ENCODE results near the gene COPS4. TPM values are rescaled to one million over a fixed set of nuclear protein-coding genes. Genes with fewer than 3 reads are reported as not detected.
"Not testable (repeated sequence)": the region's sequence is repeated elsewhere in the genome, so short reads cannot be mapped to it uniquely, and the experiment has no call there.

COPS4 gene
- total RNA-seq, 1 donor from 2014 or later, result 92.4 TPM

DNA sequence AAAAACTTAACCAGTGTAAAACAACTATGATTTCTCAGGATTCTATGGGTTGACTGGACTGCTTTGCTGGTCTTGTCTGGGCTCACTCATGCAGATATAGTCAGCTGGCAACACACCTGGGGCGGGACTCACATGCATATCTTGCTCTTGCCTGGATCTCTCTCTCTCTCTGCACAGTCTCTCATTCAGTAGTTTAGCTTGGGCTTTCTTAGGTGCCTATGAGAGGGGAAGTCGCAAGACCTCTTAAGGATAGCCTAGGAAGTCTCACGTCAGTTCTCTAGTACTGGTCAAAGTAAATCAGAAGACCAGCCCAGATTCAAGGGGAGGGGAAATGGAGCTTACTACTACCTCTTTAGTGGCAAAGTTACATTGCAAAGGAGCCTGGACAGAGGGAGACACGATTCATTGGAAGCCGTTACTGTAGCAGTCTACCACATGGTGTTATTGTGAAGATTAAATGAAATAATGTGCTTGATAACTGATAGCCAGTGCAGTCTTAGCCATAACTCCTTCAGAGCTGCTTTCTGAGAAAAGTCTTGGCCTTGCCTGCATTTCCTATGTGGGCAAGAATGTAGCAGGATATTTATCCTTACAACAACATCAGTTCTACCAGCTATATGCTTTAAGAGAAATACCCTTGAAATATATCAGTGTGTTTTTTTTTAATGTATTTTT, 2.1 kb downstream of the COPS4 start:
- Histone ChIP-seq H3K4me3 (no peak overlapping the region), H3K4me1 (no peaks in the 10 kb centered on the region), H3K9ac (no peak overlapping the region), H3K9me3 (ENCODE audit: low read depth) (no peaks in the 10 kb centered on the region), H3K27ac (no peak overlapping the region), H3K79me2 (ENCODE audit: low read depth) (peaks cover 71% of the 10 kb centered on the region), H3K4me2 (no peak overlapping the region), H3K36me3 (no peaks in the 10 kb centered on the region), H4K20me1 (ENCODE audit: low read depth) (peaks cover 7% of the 10 kb centered on the region), H3F3A (ENCODE audit: low read depth) (peaks cover 10% of the 10 kb centered on the region), H2AFZ (replicated peaks) (no peak overlapping the region), H3K27me3 (no peaks in the 10 kb centered on the region)
- TF ChIP-seq EZH2 (IDR thresholded peaks at IDR 0.05) (no peak), EZH2phosphoT487 (IDR thresholded peaks at IDR 0.05) (no peak)
- TF ChIP-seq, protein P1, sequence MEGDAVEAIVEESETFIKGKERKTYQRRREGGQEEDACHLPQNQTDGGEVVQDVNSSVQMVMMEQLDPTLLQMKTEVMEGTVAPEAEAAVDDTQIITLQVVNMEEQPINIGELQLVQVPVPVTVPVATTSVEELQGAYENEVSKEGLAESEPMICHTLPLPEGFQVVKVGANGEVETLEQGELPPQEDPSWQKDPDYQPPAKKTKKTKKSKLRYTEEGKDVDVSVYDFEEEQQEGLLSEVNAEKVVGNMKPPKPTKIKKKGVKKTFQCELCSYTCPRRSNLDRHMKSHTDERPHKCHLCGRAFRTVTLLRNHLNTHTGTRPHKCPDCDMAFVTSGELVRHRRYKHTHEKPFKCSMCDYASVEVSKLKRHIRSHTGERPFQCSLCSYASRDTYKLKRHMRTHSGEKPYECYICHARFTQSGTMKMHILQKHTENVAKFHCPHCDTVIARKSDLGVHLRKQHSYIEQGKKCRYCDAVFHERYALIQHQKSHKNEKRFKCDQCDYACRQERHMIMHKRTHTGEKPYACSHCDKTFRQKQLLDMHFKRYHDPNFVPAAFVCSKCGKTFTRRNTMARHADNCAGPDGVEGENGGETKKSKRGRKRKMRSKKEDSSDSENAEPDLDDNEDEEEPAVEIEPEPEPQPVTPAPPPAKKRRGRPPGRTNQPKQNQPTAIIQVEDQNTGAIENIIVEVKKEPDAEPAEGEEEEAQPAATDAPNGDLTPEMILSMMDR (IDR thresholded peaks at IDR 0.05), result no peak
- no peak for DNase-seq (ENCODE audit: low spot score)
- Mint-ChIP-seq H3K36me3 (peaks cover 3% of the 10 kb centered on the region), H3K4me1 (peaks cover 16% of the 10 kb centered on the region), H3K9me3 (no peaks in the 10 kb centered on the region), H3K4me3 (peak overlapping the region; percentile 41), H3K27me3 (ENCODE audit: insufficient read depth, low read depth) (peaks cover 2% of the 10 kb centered on the region), H3K27ac (no peak overlapping the region)

DNA sequence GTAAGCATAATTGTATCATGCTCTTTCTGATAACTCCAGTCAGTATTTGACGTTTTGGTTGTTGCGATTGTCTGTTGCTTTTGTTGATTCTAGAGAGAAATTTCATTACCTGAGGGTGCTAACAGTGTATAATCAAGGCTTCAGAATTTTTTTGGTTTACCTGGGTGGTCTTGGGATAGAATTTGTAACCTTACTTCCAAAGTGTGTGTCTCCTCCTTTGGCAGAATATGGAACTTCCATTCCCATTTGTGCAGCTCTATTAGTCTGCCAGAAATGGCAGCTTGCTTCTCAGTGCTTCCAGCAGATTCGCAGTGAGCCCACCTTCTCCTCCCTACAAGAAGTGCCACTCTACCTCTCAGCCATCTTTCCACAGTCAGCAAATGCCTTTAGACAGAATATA, 5.3 kb downstream of the COPS4 start:
- Histone ChIP-seq H3K4me3 (no peak overlapping the region), H3K4me2 (no peak overlapping the region), H3K9me3 (ENCODE audit: low read depth) (no peaks in the 10 kb centered on the region), H3K9ac (peak overlapping the region; percentile 1), H3K36me3 (no peaks in the 10 kb centered on the region), H3K79me2 (ENCODE audit: low read depth) (peaks cover 86% of the 10 kb centered on the region), H4K20me1 (ENCODE audit: low read depth) (peaks cover 7% of the 10 kb centered on the region), H3F3A (ENCODE audit: low read depth) (no peaks in the 10 kb centered on the region), H3K27me3 (no peaks in the 10 kb centered on the region), H2AFZ (replicated peaks) (no peak overlapping the region), H3K27ac (no peak overlapping the region), H3K4me1 (no peaks in the 10 kb centered on the region)
- Mint-ChIP-seq H3K27me3 (ENCODE audit: insufficient read depth, low read depth) (no peaks in the 10 kb centered on the region), H3K4me3 (no peak overlapping the region), H3K27ac (peak overlapping the region; percentile 55), H3K36me3 (peaks cover 3% of the 10 kb centered on the region), H3K4me1 (peaks cover 14% of the 10 kb centered on the region), H3K9me3 (no peaks in the 10 kb centered on the region)
- DNase-seq (ENCODE audit: low spot score), result peak; percentile 7
- TF ChIP-seq EZH2phosphoT487 (IDR thresholded peaks at IDR 0.05) (no peak), EZH2 (IDR thresholded peaks at IDR 0.05) (no peak)
- TF ChIP-seq, protein P1 (IDR thresholded peaks at IDR 0.05), result no peak

DNA sequence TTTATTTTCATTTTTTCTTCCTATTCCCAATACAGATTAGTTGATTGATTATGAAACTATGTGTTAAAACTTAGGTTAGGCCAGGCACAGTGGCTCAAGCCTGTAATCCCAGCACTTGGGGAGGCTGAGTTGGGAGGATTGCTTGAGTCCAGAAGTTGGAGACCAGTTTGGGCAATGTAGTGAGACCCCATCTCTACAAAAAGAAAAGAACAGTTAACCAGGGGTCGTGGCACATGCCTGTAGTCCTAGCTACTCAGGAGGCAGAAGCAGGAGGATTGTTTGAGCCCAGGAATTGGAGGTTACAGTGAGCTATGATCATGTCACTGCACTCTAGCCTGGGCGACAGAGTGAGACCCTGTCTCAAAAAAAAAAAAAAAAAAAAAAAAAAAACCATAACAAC, 8.2 kb downstream of the COPS4 start:
- H3F3A ChIP-seq (ENCODE audit: low read depth); H3K36me3 Mint-ChIP-seq; H3K4me1 Mint-ChIP-seq; H4K20me1 ChIP-seq (ENCODE audit: low read depth); H3K4me3 ChIP-seq; H3K27ac ChIP-seq; H3K9me3 ChIP-seq (ENCODE audit: low read depth); H3K27me3 ChIP-seq; H3K27me3 Mint-ChIP-seq (ENCODE audit: insufficient read depth, low read depth); H3K9me3 Mint-ChIP-seq; DNase-seq (ENCODE audit: low spot score); H2AFZ ChIP-seq (replicated peaks); H3K27ac Mint-ChIP-seq; H3K36me3 ChIP-seq; H3K4me3 Mint-ChIP-seq; H3K4me1 ChIP-seq; H3K4me2 ChIP-seq; H3K9ac ChIP-seq: not testable (repeated sequence)
- H3K79me2 ChIP-seq (ENCODE audit: low read depth), result peaks cover 58% of the 10 kb centered on the region

DNA sequence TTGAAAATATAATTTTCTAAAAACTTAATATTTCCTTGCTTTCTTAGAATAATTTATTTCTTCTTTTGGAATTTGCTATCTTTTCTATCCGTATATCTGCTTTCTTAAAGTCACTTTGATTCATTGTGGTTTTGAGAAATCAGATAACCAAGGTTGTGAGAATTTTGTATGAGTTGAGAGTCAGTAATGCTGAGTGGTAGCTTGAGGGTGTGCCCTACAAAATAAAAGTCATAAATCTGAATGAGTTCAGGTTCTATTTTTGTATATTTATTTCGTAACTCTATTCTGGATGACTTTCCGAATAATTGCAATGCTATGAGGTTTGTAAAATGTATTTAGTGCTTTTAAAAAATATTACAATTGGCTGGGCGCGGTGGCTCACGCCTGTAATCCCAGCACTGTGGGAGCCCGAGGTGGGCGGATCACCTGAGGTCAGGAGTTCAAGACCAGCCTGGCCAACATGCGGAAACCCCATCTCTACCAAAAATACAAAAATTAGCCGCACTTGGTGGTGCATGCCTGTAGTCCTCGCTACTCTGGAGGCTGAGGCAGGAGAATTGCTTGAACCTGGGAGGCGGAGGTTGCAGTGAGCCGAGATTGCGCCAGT, 8.9 kb downstream of the COPS4 start:
- Mint-ChIP-seq H3K27ac (no peak overlapping the region), H3K9me3 (no peaks in the 10 kb centered on the region), H3K36me3 (peaks cover 3% of the 10 kb centered on the region), H3K4me3 (no peak overlapping the region), H3K27me3 (ENCODE audit: insufficient read depth, low read depth) (no peaks in the 10 kb centered on the region), H3K4me1 (no peaks in the 10 kb centered on the region)
- H3K9ac ChIP-seq, result no peak overlapping the region
- H3K27me3 ChIP-seq, result no peaks in the 10 kb centered on the region
- no peak overlapping the region for H3K27ac ChIP-seq
- peaks cover 50% of the 10 kb centered on the region for H3K79me2 ChIP-seq (ENCODE audit: low read depth)
- TF ChIP-seq EZH2 (IDR thresholded peaks at IDR 0.05), result no peak
- TF ChIP-seq, protein P1 (IDR thresholded peaks at IDR 0.05), result no peak
- no peaks in the 10 kb centered on the region for H3K36me3 ChIP-seq
- no peaks in the 10 kb centered on the region for H3F3A ChIP-seq (ENCODE audit: low read depth)
- H4K20me1 ChIP-seq (ENCODE audit: low read depth), result no peaks in the 10 kb centered on the region
- no peak overlapping the region for H3K4me3 ChIP-seq
- no peak for DNase-seq (ENCODE audit: low spot score)
- H3K9me3 ChIP-seq (ENCODE audit: low read depth), result no peaks in the 10 kb centered on the region
- H3K4me1 ChIP-seq, result no peaks in the 10 kb centered on the region
- no peak overlapping the region for H2AFZ ChIP-seq (replicated peaks)
- no peak overlapping the region for H3K4me2 ChIP-seq

Measured in neural progenitor cell (in vitro differentiated cells).